Measurements from ENCODE around the gene USP15. TPM values are rescaled to one million over a fixed set of nuclear protein-coding genes. Genes with fewer than 3 reads are reported as not detected.

The USP15 gene
- total and polyA plus RNA-seq, 2 of the 8 experiments (the other 6 are each of a cell fraction or from before 2014, with no cell fraction given), result 12.7 to 38.6 TPM

DNA sequence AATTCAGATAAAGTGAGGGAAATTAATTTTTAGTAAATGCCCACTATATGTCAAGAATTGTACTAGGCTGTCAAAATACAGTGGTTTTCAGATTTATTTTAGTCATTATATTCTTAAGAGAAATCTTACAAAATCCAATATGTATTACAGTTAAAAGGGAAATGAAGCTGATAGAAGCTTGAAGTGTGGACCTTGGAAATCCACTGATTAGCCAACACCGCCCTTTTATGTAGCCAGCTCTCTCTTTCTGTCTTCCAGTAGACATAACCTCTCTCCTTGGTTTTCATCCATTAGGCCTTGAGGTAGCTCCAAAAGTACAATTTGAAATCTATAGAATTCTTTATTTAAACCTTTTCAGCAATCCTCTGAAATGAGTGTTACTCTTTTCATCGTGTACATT is 63.2 kb downstream of the USP15 start:
- Histone ChIP-seq H3K56ac (replicated peaks; ENCODE audit: insufficient read length, low read depth, low read length) (no peak overlapping the region), H4K8ac (ENCODE audit: extremely low read depth, insufficient read depth, low read length) (no peak overlapping the region), H3K36me3 (ENCODE audit: control insufficient read depth in 2 of 4, insufficient read depth in 4 of 4, low read length in 3 of 4) (peaks cover 0 to 4% (median 0%) of the 10 kb centered on the region in 4 experiments; a peak in 1 of 8 replicates), H2BK20ac (ENCODE audit: low read length) (no peak overlapping the region), H3K4me2 (ENCODE audit: insufficient read depth in 1 of 2, low read depth in 2 of 2, low read length in 2 of 2) (no peak overlapping the region), H3K9ac (replicated peaks in 1 of 4; ENCODE audit: extremely low read depth in 1 of 4, low read depth in 3 of 4, low read length in 3 of 4) (no peak overlapping the region), H3K79me2 (ENCODE audit: control insufficient read depth in 1 of 2, insufficient read depth in 2 of 2, low read length in 2 of 2) (no peaks in the 10 kb centered on the region), H3K23ac (ENCODE audit: insufficient read length) (no peak overlapping the region), H3K27ac (ENCODE audit: low read depth, low read length) (no peak overlapping the region), H3K18ac (ENCODE audit: extremely low read depth, low read length) (no peak overlapping the region), H4K91ac (replicated peaks; ENCODE audit: insufficient read length, low read length) (no peak overlapping the region), H3K9me3 (ENCODE audit: insufficient read depth in 2 of 2, low read depth in 1 of 2, low read length in 1 of 2) (no peaks in the 10 kb centered on the region), H2BK12ac (ENCODE audit: low read depth, low read length) (no peak overlapping the region), H4K20me1 (replicated peaks in 1 of 2; ENCODE audit: control insufficient read depth in 1 of 2, insufficient read depth in 2 of 2, low read length in 2 of 2) (peaks cover 1 to 2% of the 10 kb centered on the region in 2 experiments), H2BK15ac (ENCODE audit: low read length) (no peak overlapping the region), H2AFZ (ENCODE audit: low read length) (no peak overlapping the region), H3K27me3 (replicated peaks in 1 of 4; ENCODE audit: control insufficient read depth in 3 of 4, extremely low read depth in 1 of 4, insufficient read depth in 3 of 4, low read length in 3 of 4) (no peaks in the 10 kb centered on the region), H2BK120ac (replicated peaks; ENCODE audit: low read depth, low read length) (no peak overlapping the region), H4K5ac (ENCODE audit: insufficient read length, low read depth, low read length) (no peak overlapping the region), H3K23me2 (ENCODE audit: low read depth, low read length) (no peaks in the 10 kb centered on the region), H3K79me1 (ENCODE audit: low read depth, low read length) (no peaks in the 10 kb centered on the region), H3K4me1 (replicated peaks in 1 of 4; ENCODE audit: control insufficient read depth in 3 of 4, insufficient read depth in 4 of 4, low read length in 3 of 4) (no peaks in the 10 kb centered on the region), H3K4me3 (ENCODE audit: extremely low read depth in 1 of 4, insufficient read depth in 2 of 4, low read depth in 3 of 4, low read length in 4 of 4) (no peak overlapping the region), H3K4ac (replicated peaks; ENCODE audit: insufficient read length, low read depth, low read length) (no peak overlapping the region), H3K14ac (ENCODE audit: insufficient read length) (no peak overlapping the region), H2AK5ac (ENCODE audit: low read depth, low read length) (no peak overlapping the region), H2BK5ac (ENCODE audit: low read depth, low read length) (no peak overlapping the region)
- FAIRE-seq, result no peak
- ChIA-PET CTCF (ENCODE audit: partially characterized antibody) (no interaction called here), POLR2A (ENCODE audit: partially characterized antibody) (interaction anchor here (0.6 kb wide), 1 partner anchor 9 kb away, joined by 3 read pairs; no protein-coding TSS in a partner anchor)
- WGBS, 2 experiments (ENCODE audit: extremely low coverage in 1 of 2, insufficient coverage in 1 of 2, insufficient read length in 1 of 2, insufficient replicate concordance in 2 of 2, low coverage in 1 of 2, low lambda C conversion rate in 2 of 2, missing lambda C conversion rate in 1 of 2), result 86% methylated on average over 2 of the region's 2 CpGs; no CpG with 5 or more reads in 1 of the 2 experiments
- no peak for DNase-seq (ENCODE audit: low read depth in 1 of 2, low spot score in 2 of 2)
- TF ChIP-seq CBX5 (IDR thresholded peaks at IDR 0.05; ENCODE audit: low read depth, low read length) (no peak), JUN (IDR thresholded peaks at IDR 0.05; ENCODE audit: low read depth, low read length) (no peak), TCF12 (IDR thresholded peaks at IDR 0.05; ENCODE audit: low read depth, low read length) (no peak), SIX5 (IDR thresholded peaks at IDR 0.05; ENCODE audit: low read depth, low read length) (no peak), NRF1 (IDR thresholded peaks at IDR 0.05; ENCODE audit: low read depth, low read length) (no peak), GABPA (IDR thresholded peaks at IDR 0.05; ENCODE audit: borderline replicate concordance, insufficient read depth, low read length) (no peak), POLR2AphosphoS5 (IDR thresholded peaks at IDR 0.05; ENCODE audit: low read depth, low read length) (no peak), TAF1 (IDR thresholded peaks at IDR 0.05; ENCODE audit: low read depth, low read length) (no peak)
- TF ChIP-seq, protein P1, sequence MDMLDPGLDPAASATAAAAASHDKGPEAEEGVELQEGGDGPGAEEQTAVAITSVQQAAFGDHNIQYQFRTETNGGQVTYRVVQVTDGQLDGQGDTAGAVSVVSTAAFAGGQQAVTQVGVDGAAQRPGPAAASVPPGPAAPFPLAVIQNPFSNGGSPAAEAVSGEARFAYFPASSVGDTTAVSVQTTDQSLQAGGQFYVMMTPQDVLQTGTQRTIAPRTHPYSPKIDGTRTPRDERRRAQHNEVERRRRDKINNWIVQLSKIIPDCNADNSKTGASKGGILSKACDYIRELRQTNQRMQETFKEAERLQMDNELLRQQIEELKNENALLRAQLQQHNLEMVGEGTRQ (IDR thresholded peaks at IDR 0.05; ENCODE audit: low read length), result no peak
- TF ChIP-seq, protein P2, sequence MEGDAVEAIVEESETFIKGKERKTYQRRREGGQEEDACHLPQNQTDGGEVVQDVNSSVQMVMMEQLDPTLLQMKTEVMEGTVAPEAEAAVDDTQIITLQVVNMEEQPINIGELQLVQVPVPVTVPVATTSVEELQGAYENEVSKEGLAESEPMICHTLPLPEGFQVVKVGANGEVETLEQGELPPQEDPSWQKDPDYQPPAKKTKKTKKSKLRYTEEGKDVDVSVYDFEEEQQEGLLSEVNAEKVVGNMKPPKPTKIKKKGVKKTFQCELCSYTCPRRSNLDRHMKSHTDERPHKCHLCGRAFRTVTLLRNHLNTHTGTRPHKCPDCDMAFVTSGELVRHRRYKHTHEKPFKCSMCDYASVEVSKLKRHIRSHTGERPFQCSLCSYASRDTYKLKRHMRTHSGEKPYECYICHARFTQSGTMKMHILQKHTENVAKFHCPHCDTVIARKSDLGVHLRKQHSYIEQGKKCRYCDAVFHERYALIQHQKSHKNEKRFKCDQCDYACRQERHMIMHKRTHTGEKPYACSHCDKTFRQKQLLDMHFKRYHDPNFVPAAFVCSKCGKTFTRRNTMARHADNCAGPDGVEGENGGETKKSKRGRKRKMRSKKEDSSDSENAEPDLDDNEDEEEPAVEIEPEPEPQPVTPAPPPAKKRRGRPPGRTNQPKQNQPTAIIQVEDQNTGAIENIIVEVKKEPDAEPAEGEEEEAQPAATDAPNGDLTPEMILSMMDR (IDR thresholded peaks at IDR 0.05; ENCODE audit: control extremely low read depth in 1 of 3, insufficient read depth in 1 of 3, low read depth in 1 of 3, low read length in 3 of 3), result no peak
- TF ChIP-seq, protein P3, sequence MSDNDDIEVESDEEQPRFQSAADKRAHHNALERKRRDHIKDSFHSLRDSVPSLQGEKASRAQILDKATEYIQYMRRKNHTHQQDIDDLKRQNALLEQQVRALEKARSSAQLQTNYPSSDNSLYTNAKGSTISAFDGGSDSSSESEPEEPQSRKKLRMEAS (IDR thresholded peaks at IDR 0.05), result no peak

All from H1 (cell line).